Umbilical cord (tissue), 2 donors: ENCODE data around the gene PRDM15. TPM values are rescaled to one million over a fixed set of nuclear protein-coding genes. Genes with fewer than 3 reads are reported as not detected.

ENCODE experiments used
- DNase-seq: peaks from one replicate; pipeline ENCODE4 v3.0.0-alpha.2; 2015; ENCODE audit warnings: low spot score
- total RNA-seq: library from RNA; depleted of rRNA; stranded (reverse); fragments of >200 nt; gene quantifications from one replicate; pipeline ENCODE4 v1.2.3, GENCODE V29; 2014; ENCODE audit warnings: low replicate concordance; ENCODE audit not compliant: insufficient read depth

Gene PRDM15
- total RNA-seq, 1 donor from 2014 or later = 4.3 TPM

DNA sequence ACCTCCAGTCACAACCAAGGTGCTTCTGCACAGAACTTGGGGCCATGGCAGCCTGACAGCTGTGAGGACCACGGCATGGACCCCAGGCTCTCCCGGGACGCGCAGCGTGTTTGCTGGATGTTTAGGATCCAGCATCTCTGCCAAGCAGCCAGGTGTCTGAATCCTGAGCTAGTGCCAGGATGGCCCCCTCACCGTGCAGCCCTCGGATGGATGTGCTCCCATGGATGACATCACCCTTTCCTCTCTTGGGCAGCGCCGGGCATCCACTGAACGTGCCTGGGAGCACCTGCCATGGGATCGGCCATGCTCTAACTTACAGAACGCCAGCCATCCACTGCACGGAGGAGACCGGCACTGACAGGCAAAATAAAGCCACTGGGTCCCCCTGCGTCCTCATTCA lies 53.9 kb downstream of the PRDM15 start:
- no peak for DNase-seq

DNA sequence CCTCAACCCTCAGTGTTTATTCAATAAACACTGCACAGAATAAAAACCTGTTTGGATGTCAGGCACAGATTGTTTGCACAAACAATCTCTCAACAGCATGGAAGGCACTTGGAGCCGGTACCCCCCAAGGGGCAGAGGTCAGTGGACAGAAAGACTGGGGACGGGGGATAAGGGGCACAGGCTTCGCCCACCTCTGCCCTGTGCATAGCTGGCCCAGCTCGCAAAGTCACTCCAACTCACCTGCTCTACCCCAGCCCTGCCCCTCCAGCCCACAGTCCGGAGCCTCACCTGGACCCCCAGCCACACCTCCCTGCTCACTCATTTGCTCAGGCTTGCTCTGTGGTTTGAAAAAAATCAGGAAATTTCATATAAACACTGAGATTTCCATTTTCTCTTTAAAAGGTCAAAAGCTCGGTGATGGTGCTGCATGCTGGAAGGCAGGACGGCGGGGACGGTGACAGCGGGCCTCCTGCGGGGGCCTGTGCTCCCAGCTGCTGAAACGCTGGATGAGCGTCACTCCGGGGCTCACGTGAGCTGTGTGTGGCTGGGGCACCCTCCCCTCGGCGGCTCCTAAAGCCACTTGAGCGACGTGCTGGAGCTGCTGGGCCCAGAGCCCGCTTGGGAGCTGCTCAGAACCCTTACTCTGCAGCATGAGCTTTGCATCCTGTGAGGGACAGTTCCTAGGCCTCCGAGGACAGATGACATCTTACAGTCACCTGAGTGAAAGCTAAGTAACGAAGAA lies 54.5 kb downstream of the PRDM15 start:
- no peak for DNase-seq

DNA sequence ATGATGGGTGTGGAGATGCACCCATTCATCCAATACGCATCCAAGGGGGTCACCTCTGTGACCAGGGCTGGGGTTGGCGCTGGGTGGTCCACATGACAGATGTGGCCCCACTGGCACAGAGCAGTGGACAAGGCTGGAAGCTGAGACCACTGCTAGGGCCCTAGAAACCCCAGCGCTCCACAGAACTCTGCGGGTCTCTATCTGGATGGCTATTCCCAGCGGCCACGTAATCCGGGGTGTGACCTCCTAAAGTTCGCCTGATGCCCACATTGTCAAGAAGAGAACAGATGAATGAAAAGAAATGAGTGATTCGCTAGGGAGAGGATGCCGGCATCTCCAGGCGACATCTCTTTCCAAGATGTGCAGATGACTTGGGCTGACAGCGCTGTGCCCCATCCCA lies 55.2 kb downstream of the PRDM15 start:
- DNase-seq = no peak

DNA sequence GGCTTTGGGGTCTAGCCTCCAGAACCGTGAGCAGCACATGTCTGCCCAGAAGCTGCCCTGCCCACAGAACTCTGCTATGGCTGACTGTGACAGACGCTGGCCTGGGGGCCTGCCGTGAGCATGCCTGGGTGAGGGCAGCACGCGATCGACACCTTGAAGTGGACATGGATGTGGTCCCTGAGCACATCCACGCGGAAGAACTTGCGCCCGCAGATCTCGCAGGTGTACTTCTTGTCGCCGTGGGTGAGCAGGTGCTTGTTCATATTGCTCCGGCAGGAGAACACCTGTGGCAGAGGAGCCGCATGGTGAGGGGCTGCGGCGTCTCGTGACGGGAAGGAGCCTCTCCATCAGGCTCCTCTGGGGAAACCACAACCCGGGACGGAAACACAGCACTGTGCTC lies 56.0 kb downstream of the PRDM15 start:
- no peak for DNase-seq

DNA sequence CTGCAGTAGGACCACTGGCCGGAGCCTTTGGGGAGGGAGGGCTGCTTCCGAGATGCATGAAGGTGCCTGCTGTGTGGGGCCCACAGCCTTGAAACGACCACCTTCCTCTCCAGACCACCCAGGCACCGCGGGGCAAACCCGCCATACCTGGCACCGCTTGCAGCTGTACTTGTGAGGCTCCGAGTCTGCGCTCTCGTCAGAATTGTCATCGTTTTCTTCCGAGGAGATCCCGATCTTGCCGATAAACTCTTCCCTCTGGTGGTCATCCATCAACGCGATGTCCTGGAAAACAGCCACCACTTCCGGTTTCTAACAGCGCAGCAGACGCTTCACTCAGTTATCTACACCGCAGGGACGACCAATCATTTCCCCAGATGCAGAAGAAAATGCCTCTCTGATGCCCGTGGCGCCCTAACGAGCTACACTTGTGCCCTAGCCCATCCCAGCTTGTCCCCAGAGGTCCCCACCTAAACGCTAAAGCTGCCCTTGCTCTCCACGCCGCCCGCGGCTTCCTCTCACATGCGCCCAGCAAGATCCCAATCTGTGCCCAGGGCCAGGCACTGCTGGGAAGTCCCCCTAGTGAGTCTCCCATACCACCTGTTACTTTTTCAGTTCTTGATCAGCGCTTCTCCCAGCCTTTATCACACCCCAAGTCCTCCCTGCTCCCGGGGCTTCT lies 57.2 kb downstream of the PRDM15 start:
- no peak for DNase-seq

DNA sequence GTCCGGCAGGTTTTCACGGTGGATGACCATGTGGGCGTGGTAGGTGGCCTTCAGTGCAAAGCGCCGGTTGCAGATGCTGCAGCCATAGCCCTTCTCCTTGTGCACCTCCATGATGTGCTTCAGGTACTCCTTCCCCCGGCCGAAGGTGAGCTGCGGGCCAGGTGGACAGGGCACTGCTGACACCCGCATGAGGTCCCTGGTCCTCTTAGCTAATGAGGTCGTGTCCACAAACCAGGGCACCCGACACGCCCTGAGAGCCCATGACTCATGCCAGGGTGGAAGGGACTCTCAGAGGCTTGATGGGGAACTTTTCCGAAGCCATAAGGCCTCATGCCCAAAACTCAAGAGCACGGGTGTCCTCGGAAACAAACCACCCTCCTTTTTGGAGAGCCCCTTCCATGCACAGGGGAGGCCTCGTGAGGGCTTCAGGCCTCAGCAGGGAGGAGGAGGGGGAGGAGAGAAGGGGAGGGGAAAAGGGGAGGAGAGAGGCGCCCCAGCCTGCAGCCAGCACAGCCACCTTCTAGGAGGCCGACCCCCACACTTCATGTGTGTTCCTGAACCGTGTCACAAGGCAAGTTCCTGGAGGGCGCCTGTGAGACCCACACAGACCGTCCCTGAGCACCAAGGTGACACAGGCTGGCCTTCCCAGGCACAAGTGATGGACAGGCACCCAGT lies 57.9 kb downstream of the PRDM15 start:
- no peak for DNase-seq

DNA sequence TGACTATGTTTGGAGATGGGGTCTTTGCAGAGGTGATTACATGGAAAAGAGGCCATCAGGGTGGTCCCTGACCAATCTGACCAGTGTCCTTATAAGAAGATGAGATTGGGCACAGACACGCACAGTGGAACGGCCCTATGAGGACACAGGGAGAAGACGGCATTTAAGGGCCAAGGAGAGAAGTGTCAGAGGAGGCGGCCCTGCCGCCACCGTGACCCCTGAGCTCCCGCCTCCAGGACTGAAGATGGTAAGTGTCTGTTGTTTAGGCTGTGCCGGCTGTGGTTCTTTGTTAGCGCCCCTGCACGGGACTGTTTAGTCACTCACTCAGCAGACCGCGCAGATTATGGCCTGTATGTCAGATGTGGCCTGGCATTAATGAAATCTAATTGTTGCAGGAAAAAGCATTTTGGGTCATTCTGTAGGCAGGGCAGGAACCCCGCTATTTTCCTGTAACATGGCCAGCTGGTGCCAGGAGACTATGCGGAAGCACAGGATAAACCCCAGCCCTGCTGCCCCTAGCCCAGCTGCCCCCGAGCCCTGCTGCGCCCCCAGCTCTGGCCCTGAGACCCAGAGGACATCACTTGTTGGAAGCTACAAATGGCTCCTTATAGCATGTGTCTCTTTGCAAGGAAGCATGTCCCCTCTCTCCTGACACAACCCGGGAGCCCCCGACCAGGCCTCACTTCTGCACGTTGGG lies 58.6 kb downstream of the PRDM15 start:
- DNase-seq = no peak

DNA sequence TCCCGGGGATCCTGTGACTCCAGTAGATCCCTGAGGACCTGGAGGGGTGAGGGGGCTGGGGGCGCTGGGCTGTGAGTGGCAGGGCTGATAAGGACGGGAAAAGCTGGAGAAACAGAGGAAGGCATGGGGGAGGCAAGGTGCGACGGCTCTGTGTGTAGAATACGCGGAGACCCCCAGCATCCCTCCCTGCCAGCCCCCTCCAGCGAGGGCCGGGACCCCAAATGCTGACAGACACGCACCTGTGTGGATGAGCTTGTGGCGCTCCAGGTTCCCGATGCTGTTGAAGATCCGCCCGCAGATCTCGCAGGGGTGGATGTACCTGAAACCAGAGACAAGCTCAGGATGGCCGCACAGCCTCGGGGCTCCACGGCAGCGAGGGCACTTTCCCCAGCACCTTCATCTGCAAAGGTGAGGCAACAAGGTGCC lies 59.3 kb downstream of the PRDM15 start:
- DNase-seq = no peak

DNA sequence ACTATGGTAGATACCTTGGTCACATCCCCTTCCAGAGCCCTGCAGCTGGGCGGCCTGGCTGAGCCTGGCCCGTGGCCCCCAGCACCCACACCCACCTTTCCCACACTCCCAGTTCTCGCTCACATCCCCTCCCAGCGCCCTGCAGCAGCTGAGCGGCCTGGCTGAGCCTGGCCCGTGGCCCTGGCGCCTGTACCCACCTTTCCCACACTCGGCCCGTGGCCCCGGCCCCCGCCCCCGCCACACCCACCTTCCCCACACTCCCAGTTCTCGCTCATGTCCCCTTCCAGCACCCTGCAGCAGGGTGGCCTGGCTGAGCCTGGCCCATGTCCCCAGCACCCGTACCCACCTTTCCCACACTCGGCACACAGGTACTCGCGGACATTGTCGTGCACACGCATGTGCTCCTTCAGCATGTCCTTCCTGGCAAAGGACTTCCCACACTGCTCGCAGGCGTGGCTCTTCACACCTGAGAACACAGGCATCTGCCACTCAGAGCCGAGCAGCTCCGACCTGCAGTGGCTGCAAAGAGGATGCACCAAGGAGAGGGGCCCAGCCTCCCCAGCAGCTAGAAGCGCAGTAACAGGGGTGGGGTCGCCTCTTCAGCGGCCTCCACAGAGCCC lies 59.8 kb downstream of the PRDM15 start:
- DNase-seq = no peak

DNA sequence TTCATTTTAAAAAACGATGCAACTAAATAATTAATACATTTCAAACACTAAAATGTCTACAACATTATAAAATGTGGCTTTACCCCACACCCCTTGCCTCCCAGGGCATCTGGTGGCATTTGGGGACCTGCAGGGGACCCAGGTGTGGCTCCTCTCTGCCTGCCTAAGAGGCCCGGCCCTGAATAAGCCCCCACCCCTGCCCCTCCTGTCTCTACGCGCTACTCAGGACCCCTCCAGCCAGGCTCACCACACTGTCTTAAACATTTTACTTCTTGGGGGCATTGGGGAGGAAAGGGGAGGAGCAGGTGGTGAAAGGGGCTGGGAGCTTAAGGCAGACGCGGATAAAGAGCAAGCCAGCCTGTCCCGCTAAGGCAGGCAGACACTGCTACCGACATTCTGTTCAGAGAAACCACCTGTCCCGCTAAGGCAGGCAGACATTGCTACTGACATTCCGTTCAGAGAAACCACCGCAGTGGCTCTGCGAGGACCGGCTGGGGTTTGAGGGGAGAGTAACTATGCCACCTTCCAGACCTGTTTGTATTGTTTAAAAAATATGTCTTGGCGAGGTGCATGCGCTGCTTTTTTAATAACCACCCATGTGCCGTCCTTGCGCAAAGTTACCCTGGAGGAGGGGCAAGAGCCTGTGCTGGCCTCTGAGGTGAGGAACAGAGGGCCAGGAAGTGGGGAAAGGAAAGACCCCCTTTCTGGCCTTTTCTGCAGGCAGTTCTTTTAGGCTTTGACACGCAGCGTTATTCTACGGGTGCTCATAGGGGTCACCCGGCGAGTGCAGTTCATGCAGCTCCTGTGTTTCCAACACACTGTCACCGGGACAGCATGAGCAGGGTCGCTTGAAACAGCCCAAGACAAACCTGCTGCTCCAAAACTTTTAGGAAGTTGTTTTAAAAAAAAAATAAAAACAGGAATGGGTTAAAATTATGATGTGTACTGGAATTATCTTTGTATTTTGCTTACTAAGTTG lies 61.0 kb downstream of the PRDM15 start:
- no peak for DNase-seq

DNA sequence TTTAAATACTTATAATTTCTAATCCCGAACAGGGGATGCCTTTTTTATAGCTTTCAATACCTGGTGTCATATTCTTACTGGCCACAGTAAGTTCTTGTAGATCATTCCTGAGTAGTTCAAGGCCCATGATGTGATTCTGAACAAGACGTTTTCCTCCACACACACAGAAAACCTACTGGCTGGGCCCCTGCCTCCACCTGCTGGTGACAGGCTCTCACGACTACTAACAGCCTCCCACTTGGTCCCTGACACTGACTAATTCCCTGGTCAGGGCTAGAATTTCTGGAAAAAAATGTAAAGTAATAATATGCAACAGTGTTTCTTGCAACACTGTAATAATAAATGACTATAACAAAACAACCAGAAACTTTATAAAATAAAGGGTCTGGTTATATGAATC lies 61.9 kb downstream of the PRDM15 start:
- peak; percentile 59 for DNase-seq

DNA sequence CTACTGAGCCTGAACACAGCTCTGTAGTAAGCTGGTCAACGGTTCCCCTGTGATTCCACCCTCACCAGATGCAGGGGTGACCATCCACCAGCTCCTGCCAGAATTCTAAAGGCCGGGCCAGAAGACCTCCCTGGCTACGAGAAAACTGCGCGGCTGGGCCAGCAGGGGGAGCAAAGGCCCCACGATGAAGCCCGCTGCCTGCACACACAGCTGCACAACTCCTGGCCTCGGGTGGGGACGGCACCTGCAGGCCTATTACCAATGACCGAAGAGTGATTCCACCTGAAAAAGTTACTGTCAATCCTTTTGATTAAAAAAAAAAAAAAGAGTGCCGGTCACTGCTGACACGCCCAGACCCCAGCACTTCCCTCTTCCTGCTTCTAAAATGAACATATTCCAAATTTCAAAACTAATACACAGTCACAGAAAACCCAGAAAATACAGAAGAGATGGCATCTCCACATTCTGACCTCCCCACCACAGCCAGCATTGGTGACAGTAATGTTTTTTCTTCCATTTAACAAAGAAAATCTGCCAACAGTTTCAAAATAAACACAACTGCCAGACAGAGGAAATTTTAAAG lies 62.5 kb downstream of the PRDM15 start:
- peak; percentile 44 for DNase-seq

DNA sequence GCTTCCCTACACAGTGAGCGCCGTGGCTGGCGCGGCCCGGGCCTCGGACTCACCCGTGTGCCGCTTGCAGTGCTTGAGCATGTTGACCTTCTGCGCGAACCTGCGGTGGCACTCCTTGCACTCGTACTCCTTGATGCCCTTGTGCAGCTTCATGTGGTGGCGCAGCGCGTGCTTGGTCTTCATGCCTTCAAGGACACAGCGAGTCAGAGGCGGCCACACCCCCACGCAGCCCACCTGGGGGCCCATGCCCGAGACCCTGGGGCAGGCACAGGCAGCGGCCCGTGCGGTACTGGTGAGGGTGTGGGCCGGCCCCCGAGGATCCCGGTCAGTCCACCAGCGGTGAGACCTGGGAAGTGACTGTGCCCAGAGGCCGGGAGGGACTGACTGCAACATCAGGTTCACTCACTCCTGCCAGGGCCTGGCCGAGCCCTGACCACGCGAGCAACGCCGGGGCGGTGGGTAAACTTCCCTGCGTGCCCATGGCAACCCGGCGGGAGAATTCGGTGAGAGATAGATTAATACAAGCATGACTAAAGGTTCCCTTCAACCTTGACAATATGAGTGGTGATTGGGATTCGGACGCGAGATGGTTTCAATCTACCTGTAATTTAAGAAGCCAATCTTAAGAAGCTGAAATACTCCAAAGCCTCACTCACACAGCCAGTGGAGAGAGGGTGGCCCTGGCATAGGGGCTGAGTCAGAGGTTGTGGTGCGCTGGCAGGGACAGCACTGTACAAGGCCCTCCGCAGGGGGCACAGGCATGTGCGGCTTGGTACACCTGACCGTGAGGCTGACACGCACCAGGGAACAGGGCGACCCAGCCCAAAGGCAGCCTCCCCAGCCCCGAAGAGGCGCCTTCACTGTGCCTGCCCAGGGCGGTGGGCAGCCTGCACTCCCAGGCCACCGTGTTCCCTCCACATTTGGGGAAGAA lies 63.2 kb downstream of the PRDM15 start:
- DNase-seq = no peak

DNA sequence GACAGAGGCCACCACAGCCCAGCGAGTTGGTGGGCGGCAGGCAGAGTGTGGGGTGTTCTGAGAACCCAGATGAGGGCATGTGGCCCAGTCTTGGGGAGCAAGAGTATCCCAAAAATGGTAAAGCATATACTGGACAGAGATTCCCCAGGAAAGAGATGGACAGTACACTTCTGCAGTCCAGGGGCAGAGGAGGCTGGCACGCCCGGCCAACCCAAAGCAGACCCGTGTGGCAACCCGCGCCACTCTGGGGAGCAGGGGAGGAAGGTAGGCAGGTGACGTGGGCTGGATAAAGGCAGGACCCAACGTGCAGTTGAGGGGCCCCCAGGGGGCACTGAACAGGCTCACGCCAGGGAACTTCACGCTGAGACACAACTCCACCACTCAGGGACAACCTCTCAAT lies 65.9 kb downstream of the PRDM15 start:
- DNase-seq = no peak

DNA sequence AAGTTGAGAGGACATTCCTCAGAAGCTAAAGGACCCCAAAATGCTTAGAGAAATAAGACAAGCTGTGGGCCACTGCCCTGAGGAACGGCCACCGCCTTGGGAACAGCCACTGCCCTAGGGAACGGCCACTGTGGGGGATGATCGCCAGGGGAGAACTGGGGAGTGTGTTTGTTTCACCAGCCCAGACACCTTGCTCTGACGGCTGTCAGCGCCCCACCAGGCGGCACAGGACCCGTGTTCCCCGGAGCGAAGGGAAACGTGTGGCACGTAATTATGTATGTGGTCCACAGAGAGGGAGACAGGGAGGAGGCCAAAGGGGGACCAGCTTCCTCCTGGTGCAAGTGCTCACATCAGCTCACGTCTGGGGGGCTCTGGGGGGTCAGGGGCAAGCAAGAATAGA lies 66.5 kb downstream of the PRDM15 start:
- DNase-seq = no peak

DNA sequence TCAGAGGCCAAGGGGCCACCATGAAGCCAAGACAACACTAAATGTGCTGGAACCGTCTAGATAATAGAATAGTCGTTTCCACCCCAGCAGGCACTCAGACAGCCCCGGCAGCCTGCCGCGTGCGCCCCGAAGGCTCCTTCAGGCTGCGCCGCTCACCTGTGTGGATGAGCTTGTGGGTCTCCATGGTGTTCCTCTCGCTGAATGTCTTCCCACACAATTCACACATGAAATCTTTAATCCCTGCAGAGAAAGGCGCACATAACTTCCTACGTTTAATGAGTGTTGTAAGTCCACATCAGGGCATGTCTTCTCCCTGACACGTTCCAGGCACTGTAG lies 68.6 kb downstream of the PRDM15 start:
- DNase-seq = no peak

DNA sequence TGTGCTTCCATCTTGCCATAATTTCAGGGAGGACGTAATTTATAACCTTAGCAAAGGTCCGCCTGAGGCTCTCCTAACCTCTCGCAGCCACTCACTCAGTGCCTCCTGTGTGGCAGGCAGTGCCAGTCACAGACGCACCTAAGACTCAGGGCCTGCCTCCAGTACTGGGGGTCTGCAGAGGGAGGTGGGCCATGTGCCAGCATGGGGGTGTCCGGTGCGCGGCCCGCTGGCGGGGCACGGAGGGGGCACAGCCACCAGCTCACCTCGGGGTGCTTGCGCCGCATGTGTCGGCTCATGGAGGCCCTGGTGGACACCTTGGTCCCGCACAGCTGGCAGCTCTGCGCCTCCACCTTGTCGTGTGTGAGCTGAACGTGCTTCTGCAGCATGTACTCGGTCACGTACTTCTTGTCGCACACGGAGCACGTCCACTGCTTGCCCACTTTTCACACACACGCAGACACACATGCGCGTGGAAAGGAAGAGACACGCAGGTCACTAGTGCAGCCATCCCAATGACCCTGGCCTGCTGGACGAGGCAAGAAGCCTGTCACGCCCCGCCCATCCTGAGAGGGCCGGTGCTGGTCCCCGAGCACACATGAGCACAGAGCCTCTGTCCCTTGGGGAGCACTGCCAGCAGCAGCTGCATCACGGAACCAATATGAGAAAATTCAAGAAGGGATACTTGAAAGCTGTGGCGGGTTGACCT lies 69.1 kb downstream of the PRDM15 start:
- DNase-seq = no peak

DNA sequence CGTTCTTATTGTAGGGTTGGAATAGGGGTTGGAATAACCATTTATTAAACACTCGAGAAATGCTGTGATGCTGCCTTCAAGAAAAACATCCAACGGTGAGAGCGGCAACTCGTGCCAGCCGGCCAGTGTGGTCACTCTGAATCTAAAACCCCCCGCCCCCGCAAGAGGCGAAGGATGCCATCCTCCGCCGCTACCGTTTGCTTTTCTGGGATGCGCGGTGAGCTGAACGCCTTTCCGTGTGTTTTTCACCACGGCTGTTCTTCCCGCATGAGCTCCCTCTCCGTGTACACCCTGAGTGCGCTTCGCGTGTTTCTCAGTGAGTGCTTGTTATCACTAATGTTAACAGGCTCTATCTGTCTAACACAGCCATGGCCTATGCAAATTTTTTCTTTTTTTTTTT lies 70.3 kb downstream of the PRDM15 start:
- DNase-seq = no peak

DNA sequence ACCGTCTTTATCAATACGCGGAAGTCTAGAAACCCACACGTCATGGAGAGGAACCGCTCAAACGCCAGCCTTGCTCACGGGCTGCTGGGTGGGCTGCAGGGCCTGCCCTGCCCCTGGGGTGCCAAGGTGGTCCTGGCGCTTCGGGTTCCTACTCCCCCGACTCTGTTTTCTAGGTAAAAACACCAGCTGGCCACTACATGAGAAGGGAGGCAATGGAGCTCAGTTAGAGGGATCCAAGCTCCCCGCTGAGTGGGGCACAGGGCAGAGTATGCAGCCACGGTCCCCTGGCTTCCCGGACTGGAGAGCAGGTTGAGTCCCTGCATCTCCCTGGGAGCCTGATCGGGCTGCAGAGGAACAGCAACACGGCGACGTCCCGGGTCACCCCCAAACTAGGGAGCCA lies 71.0 kb downstream of the PRDM15 start:
- DNase-seq = no peak
